K562 (cell line): ENCODE data around the gene EFNA5. TPM values are rescaled to one million over a fixed set of nuclear protein-coding genes. Genes with fewer than 3 reads are reported as not detected.

Source experiments
- ATAC-seq: fragments of 200-7000 bp; cut with Tn5 transposase; 3 replicates; pipeline ENCODE4 v1.9.1; 2020; ENCODE audit warnings: moderate library complexity
- BruUV-seq: library from RNA; stranded (reverse); fragments of 400-500 nt; replicated peaks from 2 replicates; lab custom pipeline; 2021; lab: Mats Ljungman, UMichigan
- CTCF ChIA-PET: fragments of 300-600 bp; formaldehyde crosslinking; extraction: SDS; loops from one replicate; lab custom pipeline; 2021; ENCODE audit warnings: low intra/inter-chr PET ratio; lab: Yijun Ruan, JAX
- POLR2A ChIA-PET: fragments of 300-600, 350-650 bp; sonication (Branson Sonifier 250); formaldehyde crosslinking; extraction: SDS; loops from one replicate; lab custom pipeline; 2021; ENCODE audit warnings: antibody characterized with exemption, inconsistent platforms; lab: Yijun Ruan, JAX
- DNase-seq, 4 experiments: peaks; one replicate each; pipeline versions ENCODE4 v3.0.0 to v3.0.0-alpha.2; 2011 to 2018; ENCODE audit warnings: low spot score in 3 of 4, mixed read lengths in 3 of 4; ENCODE audit errors: extremely low read depth in 1 of 4
- FAIRE-seq: peaks from 2 replicates; lab custom pipeline; 2011; peaks lifted over from hg19 to GRCh38; lab: Jason Lieb, UNC
- H2AFZ ChIP-seq: 2 replicates; pipeline ENCODE4 v1.6.0; 2011; ENCODE audit warnings: low read depth, low read length, control low read depth, inconsistent platforms
- H3K27ac ChIP-seq: fragments of 200-600 bp; 3 replicates; pipeline ENCODE4 v1.8.0; 2011; ENCODE audit warnings: low read depth, mild to moderate bottlenecking, control low read depth, inconsistent platforms, low read length, moderate library complexity, mixed read lengths; ENCODE audit errors: extremely low read depth
- H3K27me3 ChIP-seq, 2 experiments: fragments of 300-600 bp in 1 of 2; 2 replicates in 1 of 2; 3 replicates in 1 of 2; pipeline versions ENCODE4 v1.6.0 to v1.8.0; 2011; ENCODE audit warnings: inconsistent platforms in 2 of 2, low read length in 2 of 2, mild to moderate bottlenecking in 1 of 2, mixed read lengths in 1 of 2, moderate library complexity in 1 of 2; ENCODE audit not compliant: control insufficient read depth in 2 of 2, insufficient read depth in 2 of 2
- H3K36me3 ChIP-seq: fragments of 300-600 bp; 3 replicates; pipeline ENCODE4 v1.8.0; 2011; ENCODE audit warnings: mild to moderate bottlenecking, low read length, inconsistent platforms; ENCODE audit not compliant: control insufficient read depth, insufficient read depth
- H3K4me1 ChIP-seq, 2 experiments: fragments of 200-600 bp in 1 of 2; replicated peaks in 1 of 2; 2 replicates in 1 of 2; 3 replicates in 1 of 2; pipeline versions ENCODE4 v1.5.1 to v1.8.0; 2011; ENCODE audit warnings: inconsistent platforms in 2 of 2, low read length in 2 of 2, mild to moderate bottlenecking in 1 of 2, mixed read lengths in 1 of 2, moderate library complexity in 1 of 2; ENCODE audit not compliant: control insufficient read depth in 2 of 2, insufficient read depth in 2 of 2
- H3K4me2 ChIP-seq: 2 replicates; pipeline ENCODE4 v1.6.1; 2011; ENCODE audit warnings: low read length, control low read depth, inconsistent platforms, mixed read lengths; ENCODE audit not compliant: insufficient read depth
- H3K4me3 ChIP-seq: fragments of 200-600 bp; sonication (generic), shearing (Covaris generic); 2 replicates; pipeline ENCODE4 v1.5.1; 2016; ENCODE audit warnings: control low read depth, inconsistent platforms
- H3K79me2 ChIP-seq: fragments of 200-600 bp; 3 replicates; pipeline ENCODE4 v1.8.0; 2011; ENCODE audit warnings: low read length, inconsistent platforms; ENCODE audit not compliant: control insufficient read depth, insufficient read depth
- H3K9ac ChIP-seq, 2 experiments: 2 replicates each; pipeline versions ENCODE4 v1.6.0 to v1.6.1; 2011; ENCODE audit warnings: low read depth in 2 of 2, low read length in 2 of 2, control low read depth in 1 of 2, inconsistent platforms in 1 of 2, mild to moderate bottlenecking in 1 of 2, mixed read lengths in 1 of 2; ENCODE audit not compliant: insufficient read depth in 1 of 2
- H3K9me1 ChIP-seq: one replicate; pipeline ENCODE4 v1.6.0; 2011; ENCODE audit warnings: inconsistent platforms, mild to moderate bottlenecking, low read length, moderate library complexity; ENCODE audit not compliant: control insufficient read depth, insufficient read depth
- H3K9me3 ChIP-seq: replicated peaks from 2 replicates; pipeline ENCODE4 v1.5.1; 2011; ENCODE audit warnings: low read depth, low read length, inconsistent platforms; ENCODE audit not compliant: control insufficient read depth, insufficient read depth
- H4K20me1 ChIP-seq: replicated peaks from 2 replicates; pipeline ENCODE4 v1.6.1; 2011; ENCODE audit warnings: low read length, inconsistent platforms, mixed read lengths; ENCODE audit not compliant: control insufficient read depth, insufficient read depth
- CHCHD3 ChIP-seq: fragments of 250-450 bp; sonication (Bioruptor Pico); IDR thresholded peaks from 2 replicates; pipeline ENCODE4 v2.1.2; 2022; ENCODE audit warnings: mild to moderate bottlenecking
- DPF2 ChIP-seq: fragments of 450-650 bp; IDR thresholded peaks from 2 replicates; pipeline ENCODE4 v1.6.1; 2016
- ETV5 ChIP-seq: sonication (generic); formaldehyde crosslinking; IDR thresholded peaks from 2 replicates; pipeline ENCODE4 v1.4.0; 2020; ENCODE audit warnings: low read depth, mild to moderate bottlenecking, missing genetic modification reagents
- HDAC6 ChIP-seq: IDR thresholded peaks from 2 replicates; pipeline ENCODE4 v1.6.1; 2012; ENCODE audit warnings: low read depth, mild to moderate bottlenecking, control low read depth, inconsistent platforms, low read length, moderate library complexity
- HMG20B ChIP-seq: fragments of 250-450 bp; sonication (Bioruptor Pico); IDR thresholded peaks from 2 replicates; pipeline ENCODE4 v1.5.0; 2021; ENCODE audit warnings: mild to moderate bottlenecking
- JUN ChIP-seq, 2 experiments: sonication (generic) in 1 of 2; formaldehyde crosslinking in 1 of 2; IDR thresholded peaks; 2 replicates each; pipeline versions ENCODE4 v1.6.1 to v1.8.0; 2012 to 2022; ENCODE audit warnings: borderline replicate concordance in 2 of 2, mild to moderate bottlenecking in 2 of 2, improper control_type of control experiment in 1 of 2, low read depth in 1 of 2, low read length in 1 of 2, missing genetic modification reagents in 1 of 2
- TFE3 ChIP-seq: fragments of 450-650 bp; formaldehyde crosslinking; IDR thresholded peaks from 2 replicates; pipeline ENCODE4 v1.4.0; 2020; ENCODE audit warnings: mild to moderate bottlenecking, mixed read lengths
- ZNF143 ChIP-seq: sonication (generic); formaldehyde crosslinking; IDR thresholded peaks from 2 replicates; pipeline ENCODE4 v1.9.0; 2022; ENCODE audit warnings: mild to moderate bottlenecking, missing genetic modification reagents
- ZNF184 ChIP-seq: sonication (generic); formaldehyde crosslinking; IDR thresholded peaks from 2 replicates; pipeline ENCODE4 v1.5.0; 2020; ENCODE audit warnings: missing genetic modification reagents
- WGBS: fragments of 100-300 bp; shearing (Covaris generic); methylation state at CpG from one replicate; pipeline ENCODE4 v1.1.6; 2016; ENCODE audit warnings: low coverage, mixed read lengths; ENCODE audit not compliant: insufficient coverage; ENCODE audit errors: missing lambda C conversion rate; 5-methylcytosine and 5-hydroxymethylcytosine counted together
- in situ Hi-C: fragments of 300-500 bp; cut with MboI; formaldehyde crosslinking; loops from 4 replicates; pipeline ENCODE4 v1.15.0; 2018; ENCODE audit warnings: inconsistent platforms, mixed read lengths
- intact Hi-C: fragments of 100-400 bp; cut with micrococcal nuclease; formaldehyde crosslinking; loops from 2 replicates; pipeline ENCODE4 v1.14.2; 2022
- polyA plus RNA-seq, 8 experiments: library from polyadenylated mRNA; depleted of rRNA in 4 of 8; stranded (reverse) in 5 of 8; unstranded in 3 of 8; fragments of >200 nt; fragmentation: Nextera tagmentation in 2 of 8; fragmentation: Illumina TruSeq in 1 of 8; extraction: Ambion mirVana in 2 of 8; extraction: Trizol in 1 of 8; gene quantifications; 2 replicates each; pipeline versions ENCODE4 v1.2.1 to v1.2.3, GENCODE V29; 2011 to 2014; ENCODE audit warnings: inconsistent platforms in 1 of 8, missing spikeins in 1 of 8
- total RNA-seq, 7 experiments: library from RNA; depleted of rRNA in 6 of 7; stranded (reverse); fragments of >200 nt in 6 of 7; fragmentation: Illumina TruSeq in 2 of 7; extraction: Trizol in 2 of 7; gene quantifications; 2 replicates each; pipeline versions ENCODE4 v1.2.1 to v1.2.3, GENCODE V29; 2011 to 2021; ENCODE audit warnings: low replicate concordance in 1 of 7
- TF ChIP-seq, protein P1 (sequence below): fragments of 250-450 bp; sonication (Bioruptor Pico); IDR thresholded peaks from 2 replicates; pipeline ENCODE4 v1.8.0; 2021; ENCODE audit warnings: moderate library complexity, mild to moderate bottlenecking, inconsistent platforms

The EFNA5 gene
- total and polyA plus RNA-seq, 9 of the 15 experiments (the other 6 are each of a cell fraction or from before 2014, with no cell fraction given), result 0.20 TPM; not detected in 8

DNA sequence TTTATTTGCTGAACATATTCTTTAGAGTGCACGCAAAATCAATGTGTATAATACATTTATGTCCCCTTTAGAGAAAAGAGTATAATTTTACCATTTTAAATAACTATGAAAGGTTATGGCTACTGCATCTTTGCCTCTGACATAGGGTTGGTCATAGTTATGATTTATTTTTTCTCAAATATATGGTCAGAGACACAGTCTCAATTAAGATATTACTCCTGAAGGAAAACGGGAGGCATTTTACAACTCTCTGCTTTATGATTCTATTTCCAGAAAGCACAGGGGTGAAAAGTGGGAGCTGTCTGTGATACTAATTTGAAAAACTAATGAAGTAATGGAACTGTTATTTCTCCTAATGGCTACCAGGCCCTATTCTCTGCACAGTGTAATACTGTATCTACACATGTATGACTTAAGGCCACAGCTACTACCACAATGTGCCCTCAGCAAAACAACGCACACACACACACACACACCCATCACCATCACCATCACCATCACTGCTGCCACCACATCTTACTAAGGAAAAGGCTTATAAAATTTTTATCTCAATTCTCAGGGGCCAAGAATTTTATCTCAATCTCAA lies 262.9 kb downstream of the EFNA5 start:
- Histone ChIP-seq H2AFZ (no peak overlapping the region), H3K4me1 (no peaks in the 10 kb centered on the region), H3K9me3 (no peaks in the 10 kb centered on the region), H3K27ac (no peak overlapping the region), H3K9ac (no peak overlapping the region), H3K4me3 (no peak overlapping the region), H3K9me1 (no peaks in the 10 kb centered on the region), H3K79me2 (no peaks in the 10 kb centered on the region), H3K36me3 (no peaks in the 10 kb centered on the region), H4K20me1 (no peaks in the 10 kb centered on the region)
- no peak for FAIRE-seq
- WGBS, result 3% methylated on average over 3 of the region's 3 CpGs
- ChIA-PET POLR2A (no interaction called here), CTCF (no interaction called here)
- BruUV-seq, result no TSS peak
- intact Hi-C loops, result no loop called here
- no peak for TF ChIP-seq JUN (IDR thresholded peaks at IDR 0.05; ENCODE audit: borderline replicate concordance, low read depth, low read length)
- TF ChIP-seq JUN (CRISPR knock-in tag; IDR thresholded peaks at IDR 0.05; ENCODE audit: borderline replicate concordance), result no peak
- TF ChIP-seq TFE3, result no peak
- TF ChIP-seq ZNF184 (CRISPR knock-in tag), result no peak
- TF ChIP-seq, protein P1, sequence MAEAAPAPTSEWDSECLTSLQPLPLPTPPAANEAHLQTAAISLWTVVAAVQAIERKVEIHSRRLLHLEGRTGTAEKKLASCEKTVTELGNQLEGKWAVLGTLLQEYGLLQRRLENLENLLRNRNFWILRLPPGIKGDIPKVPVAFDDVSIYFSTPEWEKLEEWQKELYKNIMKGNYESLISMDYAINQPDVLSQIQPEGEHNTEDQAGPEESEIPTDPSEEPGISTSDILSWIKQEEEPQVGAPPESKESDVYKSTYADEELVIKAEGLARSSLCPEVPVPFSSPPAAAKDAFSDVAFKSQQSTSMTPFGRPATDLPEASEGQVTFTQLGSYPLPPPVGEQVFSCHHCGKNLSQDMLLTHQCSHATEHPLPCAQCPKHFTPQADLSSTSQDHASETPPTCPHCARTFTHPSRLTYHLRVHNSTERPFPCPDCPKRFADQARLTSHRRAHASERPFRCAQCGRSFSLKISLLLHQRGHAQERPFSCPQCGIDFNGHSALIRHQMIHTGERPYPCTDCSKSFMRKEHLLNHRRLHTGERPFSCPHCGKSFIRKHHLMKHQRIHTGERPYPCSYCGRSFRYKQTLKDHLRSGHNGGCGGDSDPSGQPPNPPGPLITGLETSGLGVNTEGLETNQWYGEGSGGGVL (CRISPR knock-in tag), result no peak
- TF ChIP-seq ZNF143 (CRISPR knock-in tag), result no peak
- TF ChIP-seq CHCHD3 (CRISPR knock-in tag), result no peak
- TF ChIP-seq DPF2, result no peak
- TF ChIP-seq ETV5 (CRISPR knock-in tag), result no peak
- no peak for TF ChIP-seq HMG20B (CRISPR knock-in tag)
- no peak for TF ChIP-seq HDAC6
- TF ChIP-seq, all 486 proteins: peak for 0
- Histone ChIP-seq H3K4me2 (no peak overlapping the region), H3K27me3 (no peaks in the 10 kb centered on the region)
- ATAC-seq (no peak), DNase-seq (no peak)
- in situ Hi-C loops, result no loop called here
